Endothelial cell (in vitro differentiated cells): ENCODE results near the gene VASH1. TPM values are rescaled to one million over a fixed set of nuclear protein-coding genes. Genes with fewer than 3 reads are reported as not detected.

ENCODE experiments used
- DNase-seq: peaks from one replicate; pipeline ENCODE4 v3.0.0; 2021; ENCODE audit warnings: low spot score
- H3K27ac Mint-ChIP-seq: one replicate; pipeline ENCODE4 v1.8.0; 2021; ENCODE audit warnings: mixed read lengths, inconsistent platforms; ENCODE audit not compliant: unreplicated experiment
- H3K27me3 Mint-ChIP-seq: one replicate; pipeline ENCODE4 v1.8.0; 2021; ENCODE audit warnings: mild to moderate bottlenecking, moderate library complexity, mixed read lengths, inconsistent platforms; ENCODE audit not compliant: unreplicated experiment
- H3K36me3 Mint-ChIP-seq: one replicate; pipeline ENCODE4 v1.8.0; 2021; ENCODE audit warnings: mild to moderate bottlenecking, low read depth, mixed read lengths, inconsistent platforms; ENCODE audit not compliant: unreplicated experiment
- H3K4me1 Mint-ChIP-seq: one replicate; pipeline ENCODE4 v1.8.0; 2021; ENCODE audit warnings: mild to moderate bottlenecking, mixed read lengths, inconsistent platforms; ENCODE audit not compliant: unreplicated experiment
- H3K4me3 Mint-ChIP-seq: one replicate; pipeline ENCODE4 v1.8.0; 2021; ENCODE audit warnings: mild to moderate bottlenecking, mixed read lengths, inconsistent platforms; ENCODE audit not compliant: unreplicated experiment
- H3K9me3 Mint-ChIP-seq: one replicate; pipeline ENCODE4 v1.8.0; 2021; ENCODE audit warnings: mixed read lengths, inconsistent platforms; ENCODE audit not compliant: unreplicated experiment
- CTCF ChIP-seq: fragments of 200-600 bp; sonication (generic); IDR thresholded peaks from one replicate; pipeline ENCODE4 v1.5.0; 2021; ENCODE audit warnings: antibody characterized with exemption; ENCODE audit not compliant: unreplicated experiment
- total RNA-seq: library from RNA; stranded (reverse); fragmentation: NEBNext Ultra II Directional; extraction: Animal tissue kit (Norgen Biotek cat#: 25700); gene quantifications from one replicate; pipeline ENCODE4 v1.2.1, GENCODE V29; 2021; ENCODE audit not compliant: unreplicated experiment

VASH1 gene
- total RNA-seq, 1 donor from 2014 or later, result 166 TPM

- Mint-ChIP-seq H3K27me3 (peaks cover 2% of the 10 kb centered on the region), H3K4me1 (peaks cover 17% of the 10 kb centered on the region), H3K4me3 (no peak overlapping the region), H3K9me3 (no peaks in the 10 kb centered on the region), H3K36me3 (no peaks in the 10 kb centered on the region), H3K27ac (no peak overlapping the region)
- no peak for DNase-seq
- TF ChIP-seq CTCF, result no peak
These were observed 53.7 kb downstream of the VASH1 start for GRCh38 chr14:76814726-76815645.

- no peak for TF ChIP-seq CTCF
- Mint-ChIP-seq H3K4me3 (no peak overlapping the region), H3K27me3 (peaks cover 1% of the 10 kb centered on the region), H3K9me3 (no peaks in the 10 kb centered on the region), H3K36me3 (no peaks in the 10 kb centered on the region), H3K4me1 (no peaks in the 10 kb centered on the region), H3K27ac (no peak overlapping the region)
- DNase-seq, result no peak
These were observed 59.4 kb downstream of the VASH1 start for GRCh38 chr14:76820700-76821099.

DNA sequence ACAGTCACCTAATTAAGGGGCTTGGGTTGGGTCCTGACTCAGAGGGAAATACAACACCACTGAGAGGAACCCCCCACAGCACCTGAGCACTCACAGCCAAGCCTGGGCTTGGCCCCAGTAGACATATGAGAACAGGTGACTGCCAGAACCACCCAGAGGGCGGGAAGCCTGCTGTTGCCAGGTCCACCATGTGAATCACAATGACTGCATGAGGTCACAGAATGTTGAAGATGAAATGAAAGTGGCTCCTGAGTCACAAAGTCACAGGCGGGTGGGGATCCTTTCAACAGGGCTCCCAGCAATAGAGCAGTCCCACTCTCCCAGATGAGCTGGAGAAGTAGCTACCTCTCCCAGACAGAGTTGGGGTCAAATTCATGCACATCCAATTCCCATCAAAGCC is 64.9 kb downstream of the VASH1 start, which contains the start of gene LRRC74A:
TSS of gene LRRC74A (plus strand) at position 287 of the 400 bp plus-strand sequence. CDS start 290 bp downstream, outside the sequence.
- Mint-ChIP-seq H3K36me3 (no peaks in the 10 kb centered on the region), H3K4me3 (no peak within 1 kb of the TSS), H3K4me1 (peaks cover 13% of the 10 kb centered on the region), H3K27ac (no peak within 1 kb of the TSS), H3K27me3 (peaks cover 1% of the 10 kb centered on the region), H3K9me3 (no peaks in the 10 kb centered on the region)
- no peak for DNase-seq
- no peak for TF ChIP-seq CTCF

- Mint-ChIP-seq H3K4me1 (peaks cover 13% of the 10 kb centered on the region), H3K27ac (no peak overlapping the region), H3K9me3 (no peaks in the 10 kb centered on the region), H3K27me3 (peaks cover 1% of the 10 kb centered on the region), H3K4me3 (no peak overlapping the region), H3K36me3 (no peaks in the 10 kb centered on the region)
- no peak for DNase-seq
- no peak for TF ChIP-seq CTCF
These were observed 66.5 kb downstream of the VASH1 start for GRCh38 chr14:76827696-76828296.
